ENCODE data around the gene MRPS2. TPM values are rescaled to one million over a fixed set of nuclear protein-coding genes. Genes with fewer than 3 reads are reported as not detected.

The MRPS2 gene
- total RNA-seq, 1 experiment from 2014 or later, result 81.0 TPM

- no peaks in the 10 kb centered on the region for H3K27me3 ChIP-seq (ENCODE audit: insufficient read depth, low read length)
- Mint-ChIP-seq H3K4me3 (no peak overlapping the region), H3K27me3 (ENCODE audit: low read depth) (peaks cover 2% of the 10 kb centered on the region; the same call in 1 of the 2 replicates), H3K9me3 (peaks cover 0 to 5% of the 10 kb centered on the region in 2 experiments; a peak in 2 of 5 replicates), H3K27ac (no peak overlapping the region), H3K4me1 (peaks cover 4 to 11% of the 10 kb centered on the region in 2 experiments; a peak in 3 of 4 replicates), H3K36me3 (ENCODE audit: insufficient read depth in 1 of 3, low read depth in 3 of 3) (no peaks in the 10 kb centered on the region)
- H3K14ac ChIP-seq (ENCODE audit: insufficient read depth, low read length), result no peak overlapping the region
- H3K79me2 ChIP-seq (ENCODE audit: insufficient read depth, low read length), result no peaks in the 10 kb centered on the region
- TF ChIP-seq, protein P1, sequence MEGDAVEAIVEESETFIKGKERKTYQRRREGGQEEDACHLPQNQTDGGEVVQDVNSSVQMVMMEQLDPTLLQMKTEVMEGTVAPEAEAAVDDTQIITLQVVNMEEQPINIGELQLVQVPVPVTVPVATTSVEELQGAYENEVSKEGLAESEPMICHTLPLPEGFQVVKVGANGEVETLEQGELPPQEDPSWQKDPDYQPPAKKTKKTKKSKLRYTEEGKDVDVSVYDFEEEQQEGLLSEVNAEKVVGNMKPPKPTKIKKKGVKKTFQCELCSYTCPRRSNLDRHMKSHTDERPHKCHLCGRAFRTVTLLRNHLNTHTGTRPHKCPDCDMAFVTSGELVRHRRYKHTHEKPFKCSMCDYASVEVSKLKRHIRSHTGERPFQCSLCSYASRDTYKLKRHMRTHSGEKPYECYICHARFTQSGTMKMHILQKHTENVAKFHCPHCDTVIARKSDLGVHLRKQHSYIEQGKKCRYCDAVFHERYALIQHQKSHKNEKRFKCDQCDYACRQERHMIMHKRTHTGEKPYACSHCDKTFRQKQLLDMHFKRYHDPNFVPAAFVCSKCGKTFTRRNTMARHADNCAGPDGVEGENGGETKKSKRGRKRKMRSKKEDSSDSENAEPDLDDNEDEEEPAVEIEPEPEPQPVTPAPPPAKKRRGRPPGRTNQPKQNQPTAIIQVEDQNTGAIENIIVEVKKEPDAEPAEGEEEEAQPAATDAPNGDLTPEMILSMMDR (conservative IDR thresholded peaks at IDR 0.05), result no peak
- no peak overlapping the region for H2AFZ ChIP-seq (ENCODE audit: low read length)
- H3K27ac ChIP-seq (ENCODE audit: insufficient read length, low read depth, low read length), result no peak overlapping the region
- H3K4ac ChIP-seq (ENCODE audit: low read depth, low read length), result no peak overlapping the region
- no peak overlapping the region for H3K4me2 ChIP-seq (ENCODE audit: insufficient read depth, insufficient read length, low read length)
- no peak overlapping the region for H3K18ac ChIP-seq (ENCODE audit: insufficient read length, low read depth, low read length)
- H2AK5ac ChIP-seq (ENCODE audit: insufficient read length, low read length), result no peak overlapping the region
- no peaks in the 10 kb centered on the region for H3K23me2 ChIP-seq (ENCODE audit: insufficient read length, low read depth, low read length, poor library complexity, severe bottlenecking)
- no peak overlapping the region for H2BK12ac ChIP-seq (ENCODE audit: insufficient read length, low read depth, low read length)
- no peak for DNase-seq
- no peak overlapping the region for H3K23ac ChIP-seq (ENCODE audit: insufficient read length, low read depth, low read length)
- no peak overlapping the region for H2BK15ac ChIP-seq (ENCODE audit: low read depth, low read length)
- no peaks in the 10 kb centered on the region for H3K9me3 ChIP-seq (ENCODE audit: control insufficient read depth, low read depth, low read length)
- H4K5ac ChIP-seq (ENCODE audit: insufficient read length, low read depth, low read length), result no peak overlapping the region
- H3K4me1 ChIP-seq (ENCODE audit: insufficient read depth, low read length), result no peaks in the 10 kb centered on the region; the same call in 1 of the 2 replicates
- no peak overlapping the region for H3K9ac ChIP-seq (ENCODE audit: extremely low read depth, insufficient read length, low read length)
- H2BK20ac ChIP-seq (ENCODE audit: low read depth, low read length, poor library complexity, severe bottlenecking), result no peak overlapping the region
- no peak overlapping the region for H2BK120ac ChIP-seq (ENCODE audit: low read depth, low read length, poor library complexity, severe bottlenecking)
- no peak overlapping the region for H3K56ac ChIP-seq (ENCODE audit: insufficient read length, low read depth, low read length)
- no peak overlapping the region for H4K8ac ChIP-seq (replicated peaks; ENCODE audit: insufficient read length, low read depth, low read length)
- H4K91ac ChIP-seq (ENCODE audit: insufficient read length, low read depth, low read length), result no peak overlapping the region
- no peaks in the 10 kb centered on the region for H3K79me1 ChIP-seq (ENCODE audit: insufficient read depth, low read depth, low read length, poor library complexity, severe bottlenecking)
- no peak overlapping the region for H3T11ph ChIP-seq (ENCODE audit: low read length)
- no peaks in the 10 kb centered on the region for H4K20me1 ChIP-seq (ENCODE audit: control insufficient read depth, insufficient read depth, insufficient read length)
- no CpG with 5 or more reads among the region's 17 CpGs for WGBS (ENCODE audit: extremely low coverage, insufficient read length, low lambda C conversion rate)
- no peak overlapping the region for H2BK5ac ChIP-seq (ENCODE audit: insufficient read length, low read length)
Measured at GRCh38 chr9:135522931-135523330, 22.4 kb downstream of the MRPS2 start.

Measured in H9 (cell line).